Calu3 (cell line): ENCODE data around the gene GFRA4. TPM values are rescaled to one million over a fixed set of nuclear protein-coding genes. Genes with fewer than 3 reads are reported as not detected.

Source experiments
- BruUV-seq: library from RNA; stranded (reverse); fragments of 400-500 nt; replicated peaks from 2 replicates; lab custom pipeline; 2021; lab: Mats Ljungman, UMichigan
- CTCF ChIA-PET: fragments of 300-600 bp; sonication (Branson Sonifier 250); formaldehyde crosslinking; loops from one replicate; lab custom pipeline; 2022; ENCODE audit warnings: antibody characterized with exemption; lab: Charles Lee
- DNase-seq: peaks from one replicate; pipeline ENCODE4 v3.0.0; 2022
- H3K27ac Mint-ChIP-seq: one replicate; pipeline ENCODE4 v1.8.0; 2022; ENCODE audit warnings: mixed read lengths; ENCODE audit not compliant: unreplicated experiment
- H3K27me3 Mint-ChIP-seq: one replicate; pipeline ENCODE4 v1.8.0; 2022; ENCODE audit warnings: mixed read lengths; ENCODE audit not compliant: unreplicated experiment
- H3K36me3 Mint-ChIP-seq: one replicate; pipeline ENCODE4 v1.8.0; 2022; ENCODE audit warnings: mild to moderate bottlenecking, moderate library complexity, mixed read lengths; ENCODE audit not compliant: insufficient read depth, unreplicated experiment
- H3K4me1 Mint-ChIP-seq: one replicate; pipeline ENCODE4 v1.8.0; 2022; ENCODE audit warnings: mild to moderate bottlenecking, low read depth, mixed read lengths; ENCODE audit not compliant: unreplicated experiment
- H3K4me3 Mint-ChIP-seq: one replicate; pipeline ENCODE4 v1.8.0; 2022; ENCODE audit warnings: mild to moderate bottlenecking, low read depth, moderate library complexity, mixed read lengths; ENCODE audit not compliant: unreplicated experiment
- H3K9me3 Mint-ChIP-seq: one replicate; pipeline ENCODE4 v1.8.0; 2022; ENCODE audit warnings: low read depth, mixed read lengths; ENCODE audit not compliant: unreplicated experiment
- CTCF ChIP-seq: fragments of 200-600 bp; IDR thresholded peaks from one replicate; pipeline ENCODE4 v1.8.0; 2022; ENCODE audit warnings: antibody characterized with exemption; ENCODE audit not compliant: unreplicated experiment
- intact Hi-C: fragments of 100-400 bp; cut with micrococcal nuclease; formaldehyde crosslinking; loops from one replicate; pipeline ENCODE4 v1.10.0; 2022; ENCODE audit not compliant: unreplicated experiment
- total RNA-seq: library from RNA; stranded (reverse); gene quantifications from 2 replicates; pipeline ENCODE4 v1.2.3, GENCODE V29; 2022

GFRA4 gene
- total RNA-seq, 1 experiment from 2014 or later = not detected

- no peak for TF ChIP-seq CTCF
- no peak for DNase-seq
- Mint-ChIP-seq H3K4me3 (no peak overlapping the region), H3K27ac (no peak overlapping the region), H3K9me3 (no peaks in the 10 kb centered on the region), H3K36me3 (no peaks in the 10 kb centered on the region), H3K4me1 (no peaks in the 10 kb centered on the region), H3K27me3 (peaks cover 21% of the 10 kb centered on the region)
- intact Hi-C loops = no loop called here
- no TSS peak for BruUV-seq
- CTCF ChIA-PET = no interaction called here
Measured at GRCh38 chr20:3692706-3693294, 29.6 kb upstream of the GFRA4 start.

GRCh38 chr20:3691897-3692296, 28.7 kb upstream of the GFRA4 start:
- Mint-ChIP-seq H3K27me3 (peaks cover 30% of the 10 kb centered on the region), H3K36me3 (no peaks in the 10 kb centered on the region), H3K9me3 (no peaks in the 10 kb centered on the region), H3K27ac (no peak overlapping the region), H3K4me1 (no peaks in the 10 kb centered on the region), H3K4me3 (no peak overlapping the region)
- DNase-seq = no peak
- CTCF ChIA-PET = no interaction called here
- no peak for TF ChIP-seq CTCF
- intact Hi-C loops = no loop called here
- no TSS peak for BruUV-seq

- H3K36me3 Mint-ChIP-seq = no peaks in the 10 kb centered on the region
- H3K9me3 Mint-ChIP-seq = no peaks in the 10 kb centered on the region
- CTCF ChIA-PET = no interaction called here
- TF ChIP-seq CTCF = no peak
- H3K4me1 Mint-ChIP-seq = no peaks in the 10 kb centered on the region
- H3K27ac Mint-ChIP-seq = no peak overlapping the region
- H3K4me3 Mint-ChIP-seq = no peak overlapping the region
- intact Hi-C loops = no loop called here
- no TSS peak for BruUV-seq
- H3K27me3 Mint-ChIP-seq = peaks cover 36% of the 10 kb centered on the region
- no peak for DNase-seq
Measured at GRCh38 chr20:3691306-3691705, 28.1 kb upstream of the GFRA4 start.

GRCh38 chr20:3690413-3690812, 27.2 kb upstream of the GFRA4 start:
- no peaks in the 10 kb centered on the region for H3K36me3 Mint-ChIP-seq
- CTCF ChIA-PET = no interaction called here
- H3K9me3 Mint-ChIP-seq = no peaks in the 10 kb centered on the region
- DNase-seq = no peak
- H3K27ac Mint-ChIP-seq = no peak overlapping the region
- no peak for TF ChIP-seq CTCF
- no peak overlapping the region for H3K4me3 Mint-ChIP-seq
- no peaks in the 10 kb centered on the region for H3K4me1 Mint-ChIP-seq
- no TSS peak for BruUV-seq
- intact Hi-C loops = no loop called here
- peaks cover 45% of the 10 kb centered on the region for H3K27me3 Mint-ChIP-seq
